Body of pancreas (tissue), 4 donors: ENCODE data around the gene FHOD3. TPM values are rescaled to one million over a fixed set of nuclear protein-coding genes. Genes with fewer than 3 reads are reported as not detected.

Source experiments
- ATAC-seq: fragments of 150-250 bp; one replicate; pipeline ENCODE4 v1.9.1; 2016
- DNase-seq, 4 donors: peaks; one replicate each; pipeline ENCODE4 v3.0.0-alpha.2; 2019
- H3K27ac ChIP-seq, 4 donors: fragments of 200-600 bp; sonication (generic); 1 replicate in 3 of 4; 2 replicates in 1 of 4; pipeline versions ENCODE4 v1.5.1 to v1.6.1; 2016 to 2019; ENCODE audit warnings: mild to moderate bottlenecking in 1 of 4, mixed read lengths in 1 of 4, moderate library complexity in 1 of 4
- H3K27me3 ChIP-seq, 2 donors: fragments of 200-600 bp; sonication (generic); one replicate each; pipeline ENCODE4 v1.6.0; 2016; ENCODE audit warnings: mild to moderate bottlenecking in 1 of 2
- H3K36me3 ChIP-seq, 2 donors: fragments of 200-600 bp; sonication (generic); replicated peaks in 1 of 2; 2 replicates each; pipeline ENCODE4 v1.5.1; 2016; ENCODE audit warnings: low read depth in 2 of 2; ENCODE audit not compliant: insufficient read depth in 1 of 2
- H3K4me1 ChIP-seq: fragments of 200-600 bp; sonication (generic); one replicate; pipeline ENCODE4 v1.6.0; 2016
- H3K4me3 ChIP-seq, 2 donors: fragments of 200-600 bp; sonication (generic); 1 replicate in 1 of 2; 2 replicates in 1 of 2; pipeline ENCODE4 v1.5.1; 2016 to 2019
- H3K9me3 ChIP-seq, 3 donors: fragments of 200-600 bp; sonication (generic); 1 replicate in 2 of 3; 2 replicates in 1 of 3; pipeline ENCODE4 v1.5.1; 2016
- POLR2A ChIP-seq, 3 donors: fragments of 450-650 bp; IDR thresholded peaks; one replicate each; pipeline ENCODE4 v1.6.1; 2016; ENCODE audit warnings: antibody characterized with exemption in 3 of 3, mild to moderate bottlenecking in 2 of 3
- WGBS, 2 donors: methylation state at CpG; one replicate each; pipeline ENCODE4 v1.1.5; 2017; 5-methylcytosine and 5-hydroxymethylcytosine counted together
- intact Hi-C: fragments of 100-400 bp; cut with DNase I; formaldehyde crosslinking; loops from one replicate; pipeline ENCODE4 v1.15.1; 2023
- total RNA-seq, 2 donors: library from RNA; depleted of rRNA; stranded (reverse); fragments of >200 nt; gene quantifications; one replicate each; pipeline ENCODE4 v1.1.0, GENCODE V29; 2016
- TF ChIP-seq, protein P1 (sequence below), 7 experiments: fragments of 450-650 bp in 4 of 7; fragments of 200-600 bp in 3 of 7; sonication (generic) in 3 of 7; IDR thresholded peaks; one replicate each; pipeline ENCODE4 v1.5.1; 2016 to 2019; ENCODE audit warnings: antibody characterized with exemption in 7 of 7

Gene FHOD3
- total RNA-seq, 2 donors from 2014 or later, result 0.52 to 2.0 TPM

DNA sequence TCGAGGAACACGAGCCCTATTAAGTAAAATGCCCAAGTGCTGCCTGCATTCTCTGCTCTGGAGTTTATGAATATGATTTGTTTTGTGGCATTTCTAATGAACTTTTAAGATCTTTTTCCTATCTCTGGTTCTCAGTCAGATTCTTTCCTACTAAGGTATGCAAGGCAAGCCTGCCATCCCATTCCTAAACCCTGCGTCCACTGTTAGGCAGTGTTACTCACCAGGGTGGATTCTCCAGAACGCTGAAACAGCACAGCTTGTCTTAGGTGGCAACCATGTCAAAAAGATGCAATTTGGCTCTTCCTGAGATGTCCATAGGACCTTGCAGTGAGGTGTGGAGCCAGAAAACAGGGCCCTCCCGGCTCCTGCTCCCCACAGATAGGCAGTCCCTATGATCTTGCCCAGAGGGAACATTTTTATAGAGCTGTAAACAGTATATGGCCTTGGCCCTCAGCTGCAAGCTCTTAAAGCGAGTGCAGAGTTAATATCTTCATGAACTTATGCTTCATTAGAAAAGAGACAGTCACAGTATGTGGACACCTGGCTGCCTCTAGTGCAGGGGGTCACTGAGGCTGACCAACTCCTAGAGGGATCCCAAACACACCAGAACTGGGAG, 446.9 kb downstream of the FHOD3 start:
- Histone ChIP-seq H3K27me3 (no peaks in the 10 kb centered on the region), H3K9me3 (no peaks in the 10 kb centered on the region), H3K4me3 (no peak overlapping the region), H3K36me3 (no peaks in the 10 kb centered on the region), H3K27ac (no peak overlapping the region), H3K4me1 (no peaks in the 10 kb centered on the region)
- intact Hi-C loops, result no loop called here
- WGBS, 2 donors, result 87 to 93% methylated on average over 5 to 6 of the region's 6 CpGs
- ATAC-seq, result no peak
- TF ChIP-seq, protein P1, sequence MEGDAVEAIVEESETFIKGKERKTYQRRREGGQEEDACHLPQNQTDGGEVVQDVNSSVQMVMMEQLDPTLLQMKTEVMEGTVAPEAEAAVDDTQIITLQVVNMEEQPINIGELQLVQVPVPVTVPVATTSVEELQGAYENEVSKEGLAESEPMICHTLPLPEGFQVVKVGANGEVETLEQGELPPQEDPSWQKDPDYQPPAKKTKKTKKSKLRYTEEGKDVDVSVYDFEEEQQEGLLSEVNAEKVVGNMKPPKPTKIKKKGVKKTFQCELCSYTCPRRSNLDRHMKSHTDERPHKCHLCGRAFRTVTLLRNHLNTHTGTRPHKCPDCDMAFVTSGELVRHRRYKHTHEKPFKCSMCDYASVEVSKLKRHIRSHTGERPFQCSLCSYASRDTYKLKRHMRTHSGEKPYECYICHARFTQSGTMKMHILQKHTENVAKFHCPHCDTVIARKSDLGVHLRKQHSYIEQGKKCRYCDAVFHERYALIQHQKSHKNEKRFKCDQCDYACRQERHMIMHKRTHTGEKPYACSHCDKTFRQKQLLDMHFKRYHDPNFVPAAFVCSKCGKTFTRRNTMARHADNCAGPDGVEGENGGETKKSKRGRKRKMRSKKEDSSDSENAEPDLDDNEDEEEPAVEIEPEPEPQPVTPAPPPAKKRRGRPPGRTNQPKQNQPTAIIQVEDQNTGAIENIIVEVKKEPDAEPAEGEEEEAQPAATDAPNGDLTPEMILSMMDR (IDR thresholded peaks at IDR 0.05), result no peak
- no peak for TF ChIP-seq POLR2A (IDR thresholded peaks at IDR 0.05)
- no peak for DNase-seq

DNA sequence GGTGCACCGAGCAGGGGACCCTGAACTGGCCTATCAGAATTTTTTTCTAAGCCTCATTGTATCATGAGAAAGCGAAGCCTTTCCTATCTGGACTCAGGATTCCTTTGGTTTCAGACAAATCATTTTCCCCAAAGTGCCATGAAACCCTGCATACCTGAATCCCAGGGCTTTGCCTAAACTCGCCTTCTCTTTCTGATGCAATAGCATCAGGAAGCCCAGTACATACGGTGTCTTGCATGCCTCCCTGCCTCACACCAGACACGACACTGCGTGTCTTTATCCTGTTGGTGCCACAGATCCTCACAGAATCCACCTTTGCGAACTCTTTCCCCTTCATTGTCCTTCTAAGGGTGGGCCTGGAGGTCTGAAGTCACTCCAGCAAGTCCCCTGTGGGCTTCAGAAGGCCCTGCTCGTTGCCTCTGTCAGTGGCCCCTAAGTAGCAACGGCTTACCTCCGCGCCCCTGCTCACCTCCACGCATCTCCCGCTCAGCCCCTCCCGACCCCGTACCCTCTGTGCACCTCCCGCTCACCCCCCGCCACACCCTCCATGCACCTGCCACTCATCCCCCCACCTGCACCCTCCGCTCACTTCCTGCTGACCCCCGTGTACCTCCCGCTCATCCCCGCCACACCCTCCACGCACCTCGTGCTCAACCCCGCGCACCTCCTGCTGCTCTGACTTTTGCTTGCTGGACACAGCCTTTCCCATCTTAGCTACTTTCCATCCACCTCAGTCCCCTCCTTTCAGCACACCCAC, 447.9 kb downstream of the FHOD3 start:
- intact Hi-C loops, result no loop called here
- 89 to 93% methylated on average over 25 of the region's 25 CpGs for WGBS, 2 donors
- H3K27ac ChIP-seq, result no peak overlapping the region
- ATAC-seq (no peak), DNase-seq (no peak)
- no peaks in the 10 kb centered on the region for H3K4me1 ChIP-seq
- H3K4me3 ChIP-seq, result no peak overlapping the region
- no peaks in the 10 kb centered on the region for H3K27me3 ChIP-seq
- no peaks in the 10 kb centered on the region for H3K36me3 ChIP-seq
- TF ChIP-seq POLR2A (IDR thresholded peaks at IDR 0.05), result no peak
- TF ChIP-seq, protein P1 (IDR thresholded peaks at IDR 0.05), result no peak
- no peaks in the 10 kb centered on the region for H3K9me3 ChIP-seq

DNA sequence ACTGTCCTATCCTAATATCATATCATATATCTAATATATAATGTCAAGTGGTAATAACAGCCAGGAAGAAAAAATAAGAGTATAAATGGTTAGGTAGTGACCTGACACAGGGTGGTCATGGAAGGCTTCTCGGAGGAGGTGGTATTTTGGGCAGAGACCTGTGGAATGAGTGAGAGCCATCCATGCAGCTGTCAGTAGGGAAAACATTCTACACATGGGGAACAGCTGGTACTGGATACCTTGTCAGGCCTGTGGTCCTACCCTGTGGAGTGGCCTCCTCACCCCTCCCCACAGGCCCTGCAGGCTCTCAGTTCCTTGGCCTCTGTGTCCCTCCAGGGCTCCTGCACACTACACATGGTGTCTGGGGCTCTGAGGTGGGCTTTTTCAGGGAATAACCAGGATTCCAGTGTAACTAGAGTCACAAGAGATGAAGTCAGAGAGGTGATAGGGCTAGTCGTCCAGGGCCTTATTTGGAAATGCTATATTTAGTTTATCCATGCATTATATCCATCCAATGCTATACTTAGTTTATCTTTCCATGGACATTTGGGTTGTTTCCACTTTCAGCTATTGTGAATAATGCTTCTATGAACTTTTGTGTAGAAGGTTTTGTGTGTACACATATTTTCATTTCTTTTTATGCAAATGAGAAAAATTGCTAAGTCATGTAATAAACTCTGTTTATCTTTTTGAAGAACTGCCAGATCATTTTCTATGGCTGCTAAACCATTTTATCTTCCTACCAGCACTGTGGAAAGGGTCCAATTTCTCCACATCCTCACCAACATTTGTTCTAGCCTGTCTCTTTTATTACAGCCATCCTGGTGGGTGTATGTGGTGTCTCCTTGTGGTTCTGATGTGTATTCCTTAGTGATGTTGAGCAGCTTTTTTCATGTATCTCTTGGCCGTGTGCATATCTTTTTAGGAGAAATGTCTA, 455.7 kb downstream of the FHOD3 start:
- 48 to 55% methylated on average over 3 of the region's 3 CpGs for WGBS, 2 donors
- intact Hi-C loops, result no loop called here
- DNase-seq (no peak), ATAC-seq (no peak)
- TF ChIP-seq POLR2A (IDR thresholded peaks at IDR 0.05), result no peak
- TF ChIP-seq, protein P1 (IDR thresholded peaks at IDR 0.05), result no peak
- no peaks in the 10 kb centered on the region for H3K27me3 ChIP-seq
- no peaks in the 10 kb centered on the region for H3K9me3 ChIP-seq
- no peak overlapping the region for H3K27ac ChIP-seq
- H3K4me1 ChIP-seq, result no peaks in the 10 kb centered on the region
- no peak overlapping the region for H3K4me3 ChIP-seq
- no peaks in the 10 kb centered on the region for H3K36me3 ChIP-seq

DNA sequence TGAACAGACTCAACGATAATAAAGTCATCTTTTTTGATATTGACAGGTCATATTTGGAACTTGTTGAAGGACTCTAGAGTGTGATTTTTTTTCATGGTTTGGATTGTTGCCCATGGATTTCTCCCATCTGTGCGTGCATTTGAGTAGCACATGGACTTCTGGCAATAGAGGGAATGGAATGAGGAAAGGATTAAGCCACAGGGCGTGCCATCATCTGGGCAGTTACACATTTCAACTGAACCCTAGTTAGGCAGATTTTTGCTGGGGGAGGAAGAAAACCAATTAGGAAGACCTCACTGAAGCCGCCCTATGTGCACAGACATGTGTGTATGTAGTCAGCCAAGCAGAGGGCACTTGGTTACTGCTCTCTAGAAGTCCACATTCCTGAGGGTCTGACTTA, 458.7 kb downstream of the FHOD3 start:
- peaks cover 15% of the 10 kb centered on the region for H3K4me1 ChIP-seq
- intact Hi-C loops, result no loop called here
- no peak overlapping the region for H3K27ac ChIP-seq
- ATAC-seq, result no peak
- no peak for DNase-seq
- H3K4me3 ChIP-seq, result no peak overlapping the region
- TF ChIP-seq, protein P1 (IDR thresholded peaks at IDR 0.05), result no peak
- TF ChIP-seq POLR2A (IDR thresholded peaks at IDR 0.05), result no peak
- no peaks in the 10 kb centered on the region for H3K9me3 ChIP-seq
- WGBS, 2 donors, result 42 to 43% methylated on average over 4 of the region's 4 CpGs
- no peaks in the 10 kb centered on the region for H3K27me3 ChIP-seq
- H3K36me3 ChIP-seq, result no peaks in the 10 kb centered on the region
